ACC112 (cell line): ENCODE results near the gene SH3RF3.

Experiments used
- H2AFZ ChIP-seq: fragments of 200-600 bp; sonication (generic); one replicate; pipeline ENCODE4 v1.6.0; 2017; ENCODE audit warnings: antibody characterized with exemption, low read length; ENCODE audit not compliant: unreplicated experiment
- H3K27ac ChIP-seq: fragments of 200-600 bp; sonication (generic); 2 replicates; pipeline ENCODE4 v1.5.1; 2014; ENCODE audit warnings: low read depth, mild to moderate bottlenecking, antibody characterized with exemption, low read length, moderate library complexity
- H3K27me3 ChIP-seq: fragments of 200-600 bp; sonication (generic); 2 replicates; pipeline ENCODE4 v1.6.1; 2014; ENCODE audit warnings: mild to moderate bottlenecking, antibody characterized with exemption, low read length, moderate library complexity, mixed read lengths; ENCODE audit not compliant: insufficient read depth
- H3K36me3 ChIP-seq: fragments of 200-600 bp; sonication (generic); 2 replicates; pipeline ENCODE4 v1.6.1; 2016; ENCODE audit warnings: mild to moderate bottlenecking, antibody characterized with exemption, low read length, moderate library complexity, mixed read lengths; ENCODE audit not compliant: insufficient read depth
- H3K4me1 ChIP-seq: fragments of 200-600 bp; sonication (generic); one replicate; pipeline ENCODE4 v1.6.1; 2016; ENCODE audit warnings: low read length, mixed read lengths; ENCODE audit not compliant: insufficient read depth, unreplicated experiment, control insufficient read depth
- H3K4me3 ChIP-seq: fragments of 200-600 bp; sonication (generic); 2 replicates; pipeline ENCODE4 v1.5.1; 2014; ENCODE audit warnings: mild to moderate bottlenecking, low read depth, low read length
- H3K79me2 ChIP-seq: fragments of 200-600 bp; sonication (generic); one replicate; pipeline ENCODE4 v1.6.0; 2016; ENCODE audit warnings: low read length; ENCODE audit not compliant: control insufficient read depth, unreplicated experiment, insufficient read depth

Gene SH3RF3

GRCh38 chr2:109422071-109422757 is 293.2 kb downstream of the SH3RF3 start:
- no peaks in the 10 kb centered on the region for H3K27me3 ChIP-seq
- no peaks in the 10 kb centered on the region for H3K4me1 ChIP-seq
- no peaks in the 10 kb centered on the region for H3K79me2 ChIP-seq
- no peak overlapping the region for H3K4me3 ChIP-seq
- no peak overlapping the region for H3K27ac ChIP-seq
- H3K36me3 ChIP-seq = 0 out of 2 replicates have a peak, but pooled peaks cover 4% of the 10 kb centered on the region
- H2AFZ ChIP-seq = no peak overlapping the region

DNA sequence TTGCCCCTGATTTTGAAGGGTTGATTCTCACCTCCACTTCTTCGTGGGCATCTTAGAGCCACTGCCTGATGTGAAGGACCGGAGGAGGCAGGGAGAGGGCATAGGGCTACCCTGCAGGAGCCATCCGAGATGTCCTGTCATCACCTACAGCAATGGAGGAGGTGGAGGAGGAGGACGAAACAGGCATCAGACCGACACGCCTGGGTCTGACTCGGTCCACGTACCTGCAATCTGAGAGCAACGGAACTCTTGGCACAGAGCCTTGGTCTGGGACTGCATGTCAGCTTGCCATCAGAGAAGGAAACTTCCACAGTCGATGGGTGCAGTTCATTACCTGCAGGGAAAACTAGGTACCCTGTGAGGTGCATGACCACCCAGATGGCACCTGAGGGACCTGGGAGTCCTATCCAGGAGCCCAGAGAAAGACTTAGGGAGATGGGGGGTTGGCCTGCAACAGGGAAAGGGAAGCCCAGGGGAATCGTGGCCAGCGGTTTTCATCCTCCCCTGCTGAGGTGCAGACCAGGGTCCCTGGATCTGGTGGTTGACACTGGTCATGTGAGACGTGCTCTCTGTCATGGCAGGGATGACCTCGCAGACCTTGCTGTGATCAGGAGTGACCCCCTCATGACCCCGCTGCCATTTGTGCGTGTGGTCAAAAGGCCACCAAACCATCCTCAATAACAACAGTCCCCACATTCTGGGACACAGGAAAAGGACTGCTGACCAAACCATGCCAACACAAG is 293.9 kb downstream of the SH3RF3 start:
- H3K4me3 ChIP-seq = no peak overlapping the region
- H3K4me1 ChIP-seq = no peaks in the 10 kb centered on the region
- no peak overlapping the region for H2AFZ ChIP-seq
- H3K27me3 ChIP-seq = no peaks in the 10 kb centered on the region
- H3K36me3 ChIP-seq = 0 out of 2 replicates have a peak, but pooled peaks cover 4% of the 10 kb centered on the region
- no peaks in the 10 kb centered on the region for H3K79me2 ChIP-seq
- no peak overlapping the region for H3K27ac ChIP-seq

GRCh38 chr2:109423556-109424359 is 294.8 kb downstream of the SH3RF3 start:
- H3K27me3 ChIP-seq = no peaks in the 10 kb centered on the region
- H2AFZ ChIP-seq = no peak overlapping the region
- H3K36me3 ChIP-seq = 0 out of 2 replicates have a peak, but pooled peaks cover 4% of the 10 kb centered on the region
- no peak overlapping the region for H3K4me3 ChIP-seq
- no peaks in the 10 kb centered on the region for H3K4me1 ChIP-seq
- H3K27ac ChIP-seq = no peak overlapping the region
- H3K79me2 ChIP-seq = no peaks in the 10 kb centered on the region

- no peaks in the 10 kb centered on the region for H3K79me2 ChIP-seq
- no peak overlapping the region for H3K27ac ChIP-seq
- H3K4me3 ChIP-seq = no peak overlapping the region
- H2AFZ ChIP-seq = no peak overlapping the region
- H3K36me3 ChIP-seq = 0 out of 2 replicates have a peak, but pooled peaks cover 4% of the 10 kb centered on the region
- H3K27me3 ChIP-seq = no peaks in the 10 kb centered on the region
- no peaks in the 10 kb centered on the region for H3K4me1 ChIP-seq
Observed at GRCh38 chr2:109425411-109425810, 296.4 kb downstream of the SH3RF3 start.

GRCh38 chr2:109427661-109428091 is 298.7 kb downstream of the SH3RF3 start:
- no peak overlapping the region for H3K4me3 ChIP-seq
- H3K27me3 ChIP-seq = no peaks in the 10 kb centered on the region
- H3K4me1 ChIP-seq = no peaks in the 10 kb centered on the region
- no peaks in the 10 kb centered on the region for H3K79me2 ChIP-seq
- H2AFZ ChIP-seq = no peak overlapping the region
- H3K36me3 ChIP-seq = no peaks in the 10 kb centered on the region
- no peak overlapping the region for H3K27ac ChIP-seq

GRCh38 chr2:109428281-109428680 is 299.3 kb downstream of the SH3RF3 start:
- Histone ChIP-seq H3K79me2 (no peaks in the 10 kb centered on the region), H3K27me3 (no peaks in the 10 kb centered on the region), H2AFZ (no peak overlapping the region), H3K4me3 (no peak overlapping the region), H3K36me3 (no peaks in the 10 kb centered on the region), H3K4me1 (no peaks in the 10 kb centered on the region), H3K27ac (no peak overlapping the region)

DNA sequence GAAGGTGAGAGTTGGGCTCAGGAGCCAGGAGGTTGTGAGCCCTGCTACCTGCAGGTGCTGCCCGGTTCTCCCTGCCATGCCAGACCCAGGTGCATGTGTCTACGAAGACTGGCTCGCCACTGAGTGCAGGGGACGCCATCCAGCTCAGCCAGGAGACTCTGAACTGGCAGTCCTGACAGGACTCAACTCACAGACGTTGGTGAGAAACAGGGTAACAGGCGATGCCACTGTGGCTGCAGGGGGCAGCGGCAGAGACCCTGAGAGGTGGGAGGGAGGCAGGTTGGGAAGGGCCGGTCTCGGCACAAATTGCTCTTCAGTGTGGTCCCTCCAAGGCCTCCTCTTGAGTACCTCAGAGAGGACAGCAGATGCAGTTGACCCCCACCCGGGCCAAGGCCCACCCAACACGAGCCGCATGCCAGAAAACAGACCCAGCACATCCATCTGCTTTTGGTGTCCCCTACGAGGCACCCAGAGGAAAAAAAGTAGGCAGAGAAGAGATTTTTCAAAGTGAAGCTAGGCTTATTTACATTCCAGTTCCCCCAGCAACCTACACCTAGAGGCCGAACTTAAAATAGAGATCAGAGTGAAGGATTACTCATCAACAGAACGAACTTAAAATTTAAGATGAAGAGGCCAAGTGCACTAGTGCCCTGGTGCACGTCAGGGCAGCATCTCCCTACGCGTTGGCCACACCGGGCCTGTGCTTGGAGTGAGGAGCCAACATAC is 300.0 kb downstream of the SH3RF3 start:
- H3K4me1 ChIP-seq = no peaks in the 10 kb centered on the region
- H3K27me3 ChIP-seq = no peaks in the 10 kb centered on the region
- no peaks in the 10 kb centered on the region for H3K36me3 ChIP-seq
- no peaks in the 10 kb centered on the region for H3K79me2 ChIP-seq
- no peak overlapping the region for H3K27ac ChIP-seq
- H3K4me3 ChIP-seq = no peak overlapping the region
- H2AFZ ChIP-seq = no peak overlapping the region

DNA sequence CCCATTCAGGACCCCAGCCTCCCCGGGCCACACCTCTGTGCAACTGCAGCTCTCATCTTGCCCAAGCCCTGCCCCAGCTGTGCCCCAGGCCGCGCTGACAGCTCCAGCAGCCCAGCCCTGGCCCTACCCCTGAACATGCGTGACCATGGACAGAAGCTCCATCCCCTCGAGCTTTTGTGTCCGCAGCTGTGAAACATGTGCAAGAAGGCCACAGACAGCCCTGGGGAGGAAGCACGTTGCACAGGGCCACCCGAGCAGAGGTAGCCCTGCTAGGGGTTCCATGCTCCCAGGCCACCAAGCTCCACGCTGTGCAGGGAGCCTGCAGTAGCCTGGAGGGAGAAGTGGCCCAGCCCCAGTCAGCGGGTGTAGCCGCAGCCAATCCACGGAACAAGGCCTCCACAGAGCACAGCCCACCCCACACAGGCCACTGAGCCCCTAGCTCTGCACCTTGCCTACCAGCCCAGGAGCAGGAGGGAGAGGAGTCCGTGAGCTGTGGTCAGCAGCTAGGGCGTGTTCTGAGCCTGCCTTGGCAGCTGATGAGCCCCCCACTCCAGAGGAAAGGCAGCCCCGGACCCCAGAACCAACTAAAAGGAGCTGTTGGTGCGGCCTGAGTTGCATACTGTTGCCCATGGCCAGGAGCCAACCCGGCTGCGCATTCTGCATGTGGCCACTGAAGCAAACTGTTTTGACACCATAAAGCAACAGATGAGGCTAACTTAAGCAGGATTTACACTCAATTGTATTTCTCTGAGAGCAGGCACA is 300.7 kb downstream of the SH3RF3 start:
- Histone ChIP-seq H3K36me3 (no peaks in the 10 kb centered on the region), H3K4me1 (no peaks in the 10 kb centered on the region), H2AFZ (no peak overlapping the region), H3K4me3 (no peak overlapping the region), H3K27me3 (no peaks in the 10 kb centered on the region), H3K79me2 (no peaks in the 10 kb centered on the region), H3K27ac (no peak overlapping the region)

DNA sequence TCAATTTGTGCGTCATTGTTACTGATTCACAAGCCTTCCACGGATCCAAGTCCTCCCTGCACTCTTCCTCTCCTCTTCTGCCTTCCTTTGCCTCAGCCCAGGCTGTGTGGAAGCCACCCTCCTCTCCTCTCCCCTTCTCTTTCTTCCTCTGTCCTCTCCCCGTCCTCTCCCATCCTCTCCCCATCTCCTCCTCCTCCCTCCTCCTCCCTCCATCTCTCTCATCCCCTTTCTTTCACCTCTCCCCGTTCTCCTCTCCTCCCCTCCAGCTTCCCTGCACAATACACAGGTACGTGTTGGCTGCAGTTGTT is 301.3 kb downstream of the SH3RF3 start:
- Histone ChIP-seq H3K27ac (no peak overlapping the region), H3K36me3 (no peaks in the 10 kb centered on the region), H3K79me2 (no peaks in the 10 kb centered on the region)

DNA sequence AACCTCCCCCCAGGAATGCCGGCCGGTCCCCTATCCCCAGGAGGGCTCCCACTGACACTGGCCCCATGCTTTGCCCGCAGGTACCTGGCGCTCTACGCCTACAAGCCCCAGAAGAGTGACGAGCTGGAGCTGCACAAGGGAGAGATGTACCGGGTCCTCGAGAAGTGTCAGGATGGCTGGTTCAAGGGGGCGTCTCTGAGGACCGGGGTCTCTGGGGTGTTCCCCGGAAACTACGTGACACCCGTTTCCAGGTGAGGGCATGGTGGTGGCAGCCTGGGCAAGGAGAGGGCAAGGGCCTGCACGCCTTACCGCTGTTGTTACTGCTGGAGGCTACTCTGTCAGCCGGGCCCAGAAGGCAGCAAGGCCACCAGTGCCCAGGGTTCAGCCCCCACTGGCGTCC is 303.4 kb downstream of the SH3RF3 start:
- no peak overlapping the region for H3K4me3 ChIP-seq
- no peak overlapping the region for H3K27ac ChIP-seq
- H3K36me3 ChIP-seq = no peaks in the 10 kb centered on the region
- no peaks in the 10 kb centered on the region for H3K27me3 ChIP-seq
- no peak overlapping the region for H2AFZ ChIP-seq
- H3K4me1 ChIP-seq = peaks cover 16% of the 10 kb centered on the region
- H3K79me2 ChIP-seq = no peaks in the 10 kb centered on the region

More for the DNA sequence above, 301.3 kb downstream of the SH3RF3 start:
- Histone ChIP-seq H3K4me3 (no peak overlapping the region), H2AFZ (no peak overlapping the region), H3K4me1 (no peaks in the 10 kb centered on the region), H3K27me3 (no peaks in the 10 kb centered on the region)
